ENCODE measurements around the gene PRUNE1.

PRUNE1 gene

GRCh38 chr1:150976879-150977694 is 31.2 kb upstream of the PRUNE1 start:
- no peak for DNase-seq (ENCODE audit: insufficient read length, low spot score)
- TF ChIP-seq POLR2A (IDR thresholded peaks at IDR 0.05; ENCODE audit: low read depth, low read length) (no peak), TAF1 (IDR thresholded peaks at IDR 0.05; ENCODE audit: low read depth, low read length) (no peak), SPI1 (IDR thresholded peaks at IDR 0.05; ENCODE audit: low read depth, low read length) (no peak), PAX5 (IDR thresholded peaks at IDR 0.05; ENCODE audit: insufficient read depth, low read length, severe bottlenecking) (no peak), POLR2AphosphoS5 (IDR thresholded peaks at IDR 0.05; ENCODE audit: low read depth, low read length) (no peak), POU2F2 (IDR thresholded peaks at IDR 0.05; ENCODE audit: low read depth, low read length) (no peak)
- no peak for FAIRE-seq

DNA sequence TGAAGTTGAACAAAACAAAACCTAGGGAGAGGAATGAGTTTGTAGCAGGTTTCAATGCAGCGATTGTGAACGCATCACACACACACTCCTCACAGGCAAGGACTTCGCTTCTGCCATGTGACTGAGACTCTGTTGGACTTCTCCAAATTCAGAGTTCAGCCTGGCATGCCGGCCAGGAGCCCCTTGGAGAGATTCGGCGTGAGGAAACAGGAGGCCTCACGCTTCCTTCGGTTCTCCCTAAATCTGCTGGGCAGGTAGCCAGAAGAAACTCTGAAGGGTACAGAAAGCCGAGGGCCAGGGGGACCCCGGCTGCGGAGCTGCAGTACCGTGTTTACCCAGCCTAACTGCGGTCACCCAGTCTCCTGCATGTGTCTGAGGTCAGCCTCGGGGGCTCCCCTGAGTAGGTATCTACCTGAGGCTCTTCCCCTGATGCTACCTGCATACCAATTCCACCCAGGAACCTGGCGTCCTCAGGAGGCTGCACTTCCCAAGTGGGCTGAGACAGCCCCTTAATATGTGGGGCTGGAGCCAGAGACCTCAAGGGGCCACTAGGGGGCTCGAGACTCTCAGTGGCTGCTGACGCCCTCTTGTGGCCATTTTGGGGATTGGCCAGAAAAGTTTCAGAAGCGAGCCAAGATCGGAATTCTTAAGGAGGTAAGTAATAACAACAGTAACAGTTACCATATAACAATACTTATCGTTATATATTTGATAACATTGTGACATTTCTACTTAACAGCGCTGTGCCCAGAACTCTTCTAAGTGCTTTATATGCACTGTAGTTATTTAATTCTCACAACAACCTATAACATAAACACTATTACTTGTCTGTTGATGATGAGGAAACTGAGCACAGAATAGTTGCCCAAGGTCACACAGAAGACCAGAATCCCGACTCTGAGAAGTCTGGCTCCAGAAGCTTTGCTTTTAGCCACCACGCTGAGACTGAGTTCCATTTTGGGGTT is 28.9 kb upstream of the PRUNE1 start:
- peak; percentile 83 for DNase-seq (ENCODE audit: insufficient read length, low spot score)
- TF ChIP-seq POU2F2 (IDR thresholded peaks at IDR 0.05; ENCODE audit: low read depth, low read length) (0 out of 2 replicates have a peak, but pooled peaks have one; percentile 17), POLR2A (IDR thresholded peaks at IDR 0.05; ENCODE audit: low read depth, low read length) (no peak)
- FAIRE-seq: peak; percentile 64

DNA sequence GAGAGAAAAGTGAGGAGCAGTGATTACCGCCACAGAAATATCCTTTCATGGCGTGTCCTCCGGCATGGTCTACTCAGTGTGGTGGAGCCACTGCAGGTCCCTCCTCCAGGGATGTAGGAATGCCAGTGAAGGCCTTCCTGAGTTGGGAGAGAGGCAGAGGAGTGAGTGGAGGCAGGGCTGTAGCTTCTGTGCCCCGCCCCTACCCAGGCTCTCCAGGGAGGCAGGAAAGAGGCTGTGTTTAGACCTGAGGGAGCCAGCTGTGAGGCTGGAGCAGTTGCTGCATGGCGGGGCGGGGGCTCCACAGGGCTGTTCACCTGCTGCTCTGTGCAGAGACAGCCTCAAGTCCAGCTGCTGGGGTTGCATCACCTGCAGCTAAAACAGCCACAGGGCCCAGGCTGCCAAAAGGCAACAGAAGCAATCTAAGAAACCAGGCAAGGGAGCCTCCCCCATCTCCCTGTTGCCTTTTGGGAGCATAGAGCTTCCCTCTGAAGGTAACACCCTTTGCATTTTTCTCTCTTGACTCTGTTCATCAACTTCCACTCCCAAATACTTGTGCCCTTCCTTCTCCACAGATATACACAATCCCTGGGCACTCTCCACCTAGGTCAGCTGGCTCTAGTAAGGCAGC is 27.0 kb upstream of the PRUNE1 start:
- TF ChIP-seq POU2F2 (IDR thresholded peaks at IDR 0.05; ENCODE audit: low read depth, low read length): no peak
- no peak for TF ChIP-seq POLR2A (IDR thresholded peaks at IDR 0.05; ENCODE audit: low read depth, low read length)
- TF ChIP-seq PAX5 (IDR thresholded peaks at IDR 0.05; ENCODE audit: insufficient read depth, low read length, severe bottlenecking): no peak
- TF ChIP-seq TAF1 (IDR thresholded peaks at IDR 0.05; ENCODE audit: low read depth, low read length): no peak
- no peak for TF ChIP-seq SPI1 (IDR thresholded peaks at IDR 0.05; ENCODE audit: low read depth, low read length)
- no peak for TF ChIP-seq POLR2AphosphoS5 (IDR thresholded peaks at IDR 0.05; ENCODE audit: low read depth, low read length)
- FAIRE-seq: no peak
- no peak for DNase-seq (ENCODE audit: insufficient read length, low spot score)

DNA sequence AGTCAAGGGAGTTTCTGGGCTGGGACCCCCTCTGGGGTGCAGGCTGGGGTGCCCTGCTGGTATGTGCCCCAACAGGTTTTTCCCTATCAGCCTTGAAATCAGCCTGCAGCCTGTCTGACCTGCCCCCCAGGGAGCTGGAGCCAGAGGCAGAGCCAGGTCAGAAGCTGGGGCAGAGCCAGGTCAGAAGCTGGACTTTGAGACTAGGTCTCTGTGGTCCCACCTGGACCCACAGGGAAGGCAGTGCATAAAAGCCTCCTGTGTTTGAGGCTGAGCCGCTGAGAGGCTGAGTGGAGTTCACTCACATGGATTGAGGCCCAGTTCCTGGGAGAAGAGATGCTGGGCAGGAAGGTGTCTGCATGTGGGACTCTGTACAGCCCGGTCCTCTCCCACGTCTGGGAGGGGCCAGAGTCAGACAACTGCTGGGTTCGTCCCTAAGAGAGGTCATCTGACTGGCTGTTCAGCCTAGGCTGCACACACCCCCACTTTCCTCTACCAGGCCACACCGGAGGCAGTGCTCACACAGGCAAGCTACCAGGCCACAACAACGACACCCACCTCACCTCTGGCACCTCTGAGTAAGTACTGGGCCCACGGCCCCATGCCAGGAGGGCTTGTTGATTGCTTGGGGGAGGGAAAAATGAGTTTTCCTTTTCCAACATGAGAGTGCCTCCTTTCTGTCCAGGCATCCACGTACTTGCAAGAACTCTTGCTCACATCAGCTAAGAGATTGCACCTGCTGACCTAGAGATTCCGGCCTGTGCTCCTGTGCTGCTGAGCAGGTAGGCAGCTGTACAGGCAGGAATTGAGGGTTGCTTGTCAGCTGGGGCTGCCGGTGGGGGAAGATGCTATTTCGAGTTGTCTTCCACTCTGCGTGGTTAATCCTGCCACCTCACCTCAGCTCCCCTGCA is 26.2 kb upstream of the PRUNE1 start, which contains the start of gene ANXA9:
Gene ANXA9, plus strand, starts transcription at position 488 of the 908 bp plus-strand sequence. CDS start 814 bp downstream, outside the sequence.
- no peak for TF ChIP-seq SPI1 (IDR thresholded peaks at IDR 0.05; ENCODE audit: low read depth, low read length)
- TF ChIP-seq TAF1 (IDR thresholded peaks at IDR 0.05; ENCODE audit: low read depth, low read length): no peak
- no peak for TF ChIP-seq PAX5 (IDR thresholded peaks at IDR 0.05; ENCODE audit: insufficient read depth, low read length, severe bottlenecking)
- no peak for TF ChIP-seq POU2F2 (IDR thresholded peaks at IDR 0.05; ENCODE audit: low read depth, low read length)
- TF ChIP-seq POLR2A (IDR thresholded peaks at IDR 0.05; ENCODE audit: low read depth, low read length): no peak
- TF ChIP-seq POLR2AphosphoS5 (IDR thresholded peaks at IDR 0.05; ENCODE audit: low read depth, low read length): no peak
- DNase-seq (ENCODE audit: insufficient read length, low spot score): peak; percentile 42
- peak; percentile 80 for FAIRE-seq

GRCh38 chr1:150985179-150985825 is 22.9 kb upstream of the PRUNE1 start:
- TF ChIP-seq POLR2AphosphoS5 (IDR thresholded peaks at IDR 0.05; ENCODE audit: low read depth, low read length) (no peak), SPI1 (IDR thresholded peaks at IDR 0.05; ENCODE audit: low read depth, low read length) (no peak), PAX5 (IDR thresholded peaks at IDR 0.05; ENCODE audit: insufficient read depth, low read length, severe bottlenecking) (no peak), POLR2A (IDR thresholded peaks at IDR 0.05; ENCODE audit: low read depth, low read length) (no peak), TAF1 (IDR thresholded peaks at IDR 0.05; ENCODE audit: low read depth, low read length) (no peak), POU2F2 (IDR thresholded peaks at IDR 0.05; ENCODE audit: low read depth, low read length) (no peak)
- no peak for DNase-seq (ENCODE audit: insufficient read length, low spot score)
- FAIRE-seq: no peak

GRCh38 chr1:150987924-150988323 is 20.3 kb upstream of the PRUNE1 start:
- TF ChIP-seq PAX5 (IDR thresholded peaks at IDR 0.05; ENCODE audit: insufficient read depth, low read length, severe bottlenecking) (no peak), POLR2A (IDR thresholded peaks at IDR 0.05; ENCODE audit: low read depth, low read length) (no peak), TAF1 (IDR thresholded peaks at IDR 0.05; ENCODE audit: low read depth, low read length) (no peak), SPI1 (IDR thresholded peaks at IDR 0.05; ENCODE audit: low read depth, low read length) (no peak), POU2F2 (IDR thresholded peaks at IDR 0.05; ENCODE audit: low read depth, low read length) (no peak), POLR2AphosphoS5 (IDR thresholded peaks at IDR 0.05; ENCODE audit: low read depth, low read length) (no peak)
- no peak for DNase-seq (ENCODE audit: insufficient read length, low spot score)
- no peak for FAIRE-seq

GRCh38 chr1:150992626-150993025 is 15.6 kb upstream of the PRUNE1 start:
- TF ChIP-seq POLR2A (IDR thresholded peaks at IDR 0.05; ENCODE audit: low read depth, low read length): no peak
- no peak for TF ChIP-seq PAX5 (IDR thresholded peaks at IDR 0.05; ENCODE audit: insufficient read depth, low read length, severe bottlenecking)
- TF ChIP-seq POLR2AphosphoS5 (IDR thresholded peaks at IDR 0.05; ENCODE audit: low read depth, low read length): no peak
- no peak for TF ChIP-seq POU2F2 (IDR thresholded peaks at IDR 0.05; ENCODE audit: low read depth, low read length)
- TF ChIP-seq SPI1 (IDR thresholded peaks at IDR 0.05; ENCODE audit: low read depth, low read length): no peak
- no peak for TF ChIP-seq TAF1 (IDR thresholded peaks at IDR 0.05; ENCODE audit: low read depth, low read length)
- DNase-seq (ENCODE audit: insufficient read length, low spot score) (no peak), FAIRE-seq (no peak)

DNA sequence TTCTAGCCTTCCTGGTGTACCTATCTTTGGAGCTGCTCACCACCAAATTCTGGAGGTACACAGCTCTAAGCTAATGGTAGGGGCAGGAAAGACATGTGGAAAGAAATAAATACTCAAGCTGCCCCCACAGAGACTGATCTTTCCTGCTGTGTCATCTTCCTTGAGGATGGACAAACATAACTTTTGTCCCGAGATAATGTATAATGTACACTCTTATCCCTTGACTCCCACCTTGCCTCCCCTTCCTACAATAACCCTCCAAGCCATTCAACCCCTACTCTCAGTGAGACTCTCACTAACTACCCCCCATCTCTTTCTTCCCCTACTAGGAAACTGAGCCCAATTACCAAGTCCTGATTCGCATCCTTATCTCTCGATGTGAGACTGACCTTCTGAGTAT is 14.0 kb upstream of the PRUNE1 start:
- no peak for DNase-seq (ENCODE audit: insufficient read length, low spot score)
- TF ChIP-seq PAX5 (IDR thresholded peaks at IDR 0.05; ENCODE audit: insufficient read depth, low read length, severe bottlenecking) (no peak), TAF1 (IDR thresholded peaks at IDR 0.05; ENCODE audit: low read depth, low read length) (no peak), POU2F2 (IDR thresholded peaks at IDR 0.05; ENCODE audit: low read depth, low read length) (no peak), POLR2AphosphoS5 (IDR thresholded peaks at IDR 0.05; ENCODE audit: low read depth, low read length) (no peak), SPI1 (IDR thresholded peaks at IDR 0.05; ENCODE audit: low read depth, low read length) (no peak), POLR2A (IDR thresholded peaks at IDR 0.05; ENCODE audit: low read depth, low read length) (no peak)
- FAIRE-seq: no peak

All from GM12891 (cell line).